GM19099 (cell line): ENCODE results near the gene ABHD17C.

Source experiments
- POLR2A ChIP-seq: IDR thresholded peaks from 3 replicates; pipeline ENCODE4 v1.6.1; 2011; ENCODE audit warnings: low read depth; ENCODE audit not compliant: insufficient read length; ENCODE audit errors: extremely low read depth

The ABHD17C gene

DNA sequence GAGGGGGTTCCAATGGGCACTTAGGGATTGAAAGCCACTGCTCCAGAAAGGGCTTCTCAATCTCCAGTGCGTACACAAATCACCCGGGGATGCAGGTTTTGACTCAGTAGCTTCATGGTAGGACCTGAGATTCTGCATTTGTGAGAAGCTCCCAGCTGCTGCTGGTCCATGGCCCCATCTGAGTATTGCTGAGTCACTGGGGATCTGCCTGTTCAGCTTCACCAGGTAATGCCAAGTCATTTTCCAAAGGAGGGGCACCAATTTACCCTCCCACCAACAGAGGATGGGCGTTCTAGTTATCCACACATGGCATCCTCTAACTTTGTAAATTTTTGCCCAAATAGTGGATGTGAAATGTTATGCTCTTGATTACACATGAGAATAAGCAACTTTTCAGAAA, 71.2 kb downstream of the ABHD17C start:
- no peak for TF ChIP-seq POLR2A

DNA sequence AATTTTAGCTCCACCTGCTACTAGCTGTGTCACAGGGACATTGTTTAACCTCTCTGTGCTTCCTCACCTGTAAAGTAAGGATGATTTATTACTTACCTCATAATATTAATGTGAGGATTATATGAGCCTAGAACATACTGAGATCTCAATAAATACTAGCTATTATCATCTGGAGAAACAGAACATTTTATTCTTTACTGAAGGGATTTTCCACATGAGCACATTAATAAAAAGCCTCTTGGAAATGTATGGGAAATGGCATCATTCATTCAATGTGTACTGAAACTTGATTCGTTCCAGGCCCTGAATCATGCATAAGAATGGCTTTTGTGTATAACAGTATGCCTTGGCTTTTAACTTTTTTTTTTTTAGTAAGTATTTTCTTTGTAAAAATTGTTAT, 73.0 kb downstream of the ABHD17C start:
- TF ChIP-seq POLR2A: no peak

DNA sequence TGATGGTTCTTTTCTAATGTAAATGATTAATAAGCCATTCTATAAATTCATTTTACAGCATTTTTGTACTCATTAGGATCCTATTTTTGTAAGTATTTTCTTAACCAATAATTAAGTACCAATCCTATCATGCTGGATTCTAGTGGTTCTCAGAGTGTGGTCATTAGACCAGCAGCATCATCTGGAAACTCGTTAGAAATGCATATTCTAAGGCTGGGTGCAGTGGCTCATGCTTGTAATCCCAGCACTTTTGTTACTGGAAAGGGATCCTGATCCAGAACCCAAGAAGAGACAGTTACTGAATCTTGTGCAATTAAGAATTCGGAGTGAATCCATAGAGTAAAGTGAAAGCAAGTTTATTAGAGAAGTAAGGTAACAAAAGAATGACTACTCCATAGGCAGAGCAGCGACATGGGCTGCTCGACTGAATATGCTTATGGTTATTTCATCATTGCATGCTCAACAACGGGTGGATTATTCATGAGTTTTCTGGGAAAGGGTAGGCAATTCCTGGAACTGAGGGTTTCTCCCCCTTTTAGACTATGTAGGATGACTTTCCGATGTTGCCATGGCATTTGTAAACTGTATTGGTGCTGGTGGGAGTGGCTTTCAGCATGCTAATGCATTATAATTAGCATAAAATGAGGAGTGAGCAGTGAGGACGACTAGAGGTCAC, 74.2 kb downstream of the ABHD17C start:
- no peak for TF ChIP-seq POLR2A

DNA sequence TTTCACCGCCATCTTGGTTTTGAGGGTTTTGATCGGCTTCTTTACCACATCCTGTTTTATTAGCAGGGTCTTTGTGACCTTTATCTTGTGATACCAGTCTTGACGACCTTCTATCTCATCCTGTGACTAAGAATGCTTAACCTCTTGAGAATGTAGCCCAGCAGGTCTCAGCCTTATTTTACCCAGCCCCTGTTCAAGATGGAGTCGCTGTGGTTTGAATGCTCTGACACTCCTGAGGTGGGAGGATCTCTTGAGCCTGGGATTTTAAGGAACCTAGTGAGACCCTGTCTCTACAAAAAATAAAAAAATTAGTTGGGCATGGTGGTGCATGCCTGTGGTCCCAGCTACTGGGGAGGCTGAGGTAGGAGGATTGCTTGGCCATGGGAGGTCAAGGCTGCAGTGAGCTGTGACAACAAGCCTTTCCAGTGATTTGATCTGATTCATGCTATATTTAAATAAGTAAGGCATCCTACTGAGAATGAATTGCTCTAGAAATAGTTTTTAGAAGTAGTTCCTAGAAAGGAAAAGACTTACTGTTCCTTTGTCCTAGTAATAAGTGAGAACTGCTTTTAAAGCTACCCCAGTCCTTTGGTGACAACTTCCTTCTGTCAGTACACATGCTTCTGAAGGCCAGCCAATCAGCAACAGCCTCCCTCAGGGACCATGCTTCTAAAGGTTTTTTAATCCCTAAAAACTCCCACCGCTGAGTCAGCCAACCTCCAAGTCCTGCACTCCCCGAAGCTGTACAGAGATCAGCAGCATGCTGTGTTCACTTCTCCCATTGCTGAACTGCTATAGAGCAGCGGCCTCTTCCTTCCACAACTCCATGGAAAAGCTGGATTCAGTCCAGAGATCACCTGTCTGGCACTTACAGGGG, 75.0 kb downstream of the ABHD17C start:
- TF ChIP-seq POLR2A: no peak

DNA sequence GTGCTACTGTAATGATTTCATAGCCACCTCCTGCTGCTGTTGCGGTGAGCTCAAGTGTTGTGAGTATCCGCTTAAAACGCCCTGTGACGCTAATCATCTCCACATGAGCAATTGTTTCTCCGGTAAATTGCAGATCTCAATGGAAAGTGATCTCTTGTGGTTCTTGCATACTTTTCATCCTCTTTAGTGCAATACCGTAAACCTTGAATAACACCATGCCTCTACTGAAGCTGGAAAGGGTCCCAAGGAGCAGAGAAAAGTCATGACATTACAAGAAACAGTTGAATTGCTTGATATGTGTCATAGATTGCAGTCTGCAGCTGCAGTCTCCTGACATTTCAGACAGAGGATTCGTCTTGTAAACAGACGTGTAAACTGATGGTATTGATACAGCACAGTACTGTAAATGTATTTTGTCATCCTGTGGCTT, 78.0 kb downstream of the ABHD17C start:
- no peak for TF ChIP-seq POLR2A

DNA sequence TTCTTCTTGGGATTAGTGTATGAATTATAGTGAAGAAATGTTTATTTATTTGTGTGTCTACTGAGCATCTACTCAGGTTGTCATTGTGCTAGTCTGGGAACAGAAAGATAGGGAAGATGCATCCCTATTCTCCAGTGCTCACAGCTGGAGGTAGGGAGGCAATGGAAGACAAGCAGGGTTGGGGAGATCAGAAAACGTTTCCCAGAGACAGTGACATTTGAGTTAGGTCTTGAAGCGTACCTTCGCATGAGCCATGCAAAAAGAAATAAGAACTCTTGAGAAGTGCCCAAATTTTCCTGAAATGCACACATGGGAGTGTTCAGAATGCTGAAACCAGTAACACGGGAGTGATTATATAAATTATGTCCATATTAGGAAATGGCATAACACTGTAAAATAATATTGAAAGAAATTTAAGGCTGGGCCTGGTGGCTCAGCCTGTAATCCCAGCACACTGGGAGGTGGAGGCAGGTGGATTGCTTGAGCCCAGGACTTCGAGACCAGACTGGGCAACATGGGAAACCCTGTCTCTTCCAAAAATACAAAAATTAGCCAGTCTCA, 78.8 kb downstream of the ABHD17C start:
- no peak for TF ChIP-seq POLR2A

DNA sequence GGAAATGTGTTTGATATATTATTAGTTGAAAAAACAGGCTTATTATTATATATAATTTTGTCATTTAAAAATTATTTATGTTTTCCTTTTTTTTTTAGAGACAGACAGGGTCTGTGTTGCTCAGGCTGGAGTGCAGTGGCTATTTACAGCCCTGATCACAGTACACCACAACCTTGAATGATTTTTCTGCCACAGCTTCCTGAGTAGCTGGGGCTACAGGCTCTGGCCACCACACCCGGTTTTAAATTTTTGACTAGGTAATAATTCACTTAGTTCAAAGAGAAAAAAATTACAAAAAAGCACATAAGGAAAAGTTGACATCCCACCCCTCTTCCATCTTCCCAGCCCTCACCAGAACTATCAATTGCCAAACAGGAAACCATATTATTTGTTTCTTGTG, 79.4 kb downstream of the ABHD17C start:
- no peak for TF ChIP-seq POLR2A

DNA sequence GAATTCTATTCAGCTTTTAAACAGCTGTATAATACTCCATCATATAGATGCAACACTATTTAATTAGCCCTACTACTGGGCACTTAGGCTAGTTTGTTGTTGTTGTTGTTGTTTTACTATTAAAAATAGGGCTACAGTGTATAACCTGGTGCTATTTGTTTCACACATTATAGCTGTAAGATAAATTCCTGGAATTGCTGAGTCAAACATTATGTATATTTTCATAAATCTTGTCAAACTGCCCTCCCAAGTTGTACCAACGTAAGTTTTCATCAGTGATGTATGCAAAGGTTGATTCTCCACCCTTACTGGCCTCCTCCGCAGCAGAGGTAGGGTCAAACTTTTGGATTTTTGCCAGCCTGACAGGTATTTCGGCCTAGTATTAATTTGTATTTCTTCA, 80.2 kb downstream of the ABHD17C start:
- TF ChIP-seq POLR2A: no peak

DNA sequence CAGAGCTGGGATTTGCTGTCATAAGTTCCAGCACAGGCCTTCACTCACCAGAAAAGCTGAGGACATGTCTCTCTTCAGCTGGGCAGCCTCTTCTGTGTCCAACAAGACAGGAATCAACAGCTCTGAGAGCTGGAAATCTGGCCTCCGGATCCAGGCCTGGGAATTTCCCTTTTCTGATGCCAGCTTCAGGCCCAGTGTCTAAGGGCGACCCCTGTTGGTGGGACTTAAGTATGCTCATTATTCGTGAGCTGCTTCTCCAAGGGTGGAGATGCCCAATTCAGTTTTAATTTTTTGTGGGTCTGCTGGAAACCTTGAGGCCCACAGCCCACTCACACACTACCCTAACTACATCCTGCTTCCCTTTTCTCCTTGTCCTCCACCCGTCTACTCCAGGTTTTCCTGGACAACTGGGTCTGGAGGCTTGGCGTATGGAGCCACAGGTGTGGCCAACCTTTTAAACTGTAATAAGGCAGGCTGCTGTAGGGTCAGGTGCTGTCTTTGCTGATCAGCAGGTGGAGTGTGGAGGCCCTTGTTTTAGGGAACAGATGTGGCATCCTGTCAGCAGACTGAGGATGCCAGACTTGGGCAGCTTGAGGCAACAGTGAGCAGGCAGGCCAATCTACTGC, 81.4 kb downstream of the ABHD17C start:
- no peak for TF ChIP-seq POLR2A

DNA sequence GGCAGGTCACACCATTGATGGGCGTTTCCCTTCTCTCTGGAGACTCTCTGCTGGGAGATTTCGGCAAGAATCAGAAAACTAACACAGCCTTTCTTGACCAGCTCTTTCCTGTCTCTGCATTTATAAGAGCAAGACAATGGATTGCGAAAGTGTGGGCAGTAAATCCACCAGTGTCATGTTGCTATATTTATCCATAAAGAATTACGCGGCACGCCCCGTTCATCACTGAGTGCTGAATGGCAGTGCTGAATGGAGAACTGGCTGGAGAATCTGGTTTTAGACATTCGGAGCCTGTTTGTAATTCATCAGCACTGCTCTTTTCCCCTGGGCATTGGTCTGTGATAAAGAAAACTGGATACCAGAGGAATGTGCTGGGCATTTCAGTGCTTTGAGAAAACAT, 82.0 kb downstream of the ABHD17C start:
- no peak for TF ChIP-seq POLR2A

DNA sequence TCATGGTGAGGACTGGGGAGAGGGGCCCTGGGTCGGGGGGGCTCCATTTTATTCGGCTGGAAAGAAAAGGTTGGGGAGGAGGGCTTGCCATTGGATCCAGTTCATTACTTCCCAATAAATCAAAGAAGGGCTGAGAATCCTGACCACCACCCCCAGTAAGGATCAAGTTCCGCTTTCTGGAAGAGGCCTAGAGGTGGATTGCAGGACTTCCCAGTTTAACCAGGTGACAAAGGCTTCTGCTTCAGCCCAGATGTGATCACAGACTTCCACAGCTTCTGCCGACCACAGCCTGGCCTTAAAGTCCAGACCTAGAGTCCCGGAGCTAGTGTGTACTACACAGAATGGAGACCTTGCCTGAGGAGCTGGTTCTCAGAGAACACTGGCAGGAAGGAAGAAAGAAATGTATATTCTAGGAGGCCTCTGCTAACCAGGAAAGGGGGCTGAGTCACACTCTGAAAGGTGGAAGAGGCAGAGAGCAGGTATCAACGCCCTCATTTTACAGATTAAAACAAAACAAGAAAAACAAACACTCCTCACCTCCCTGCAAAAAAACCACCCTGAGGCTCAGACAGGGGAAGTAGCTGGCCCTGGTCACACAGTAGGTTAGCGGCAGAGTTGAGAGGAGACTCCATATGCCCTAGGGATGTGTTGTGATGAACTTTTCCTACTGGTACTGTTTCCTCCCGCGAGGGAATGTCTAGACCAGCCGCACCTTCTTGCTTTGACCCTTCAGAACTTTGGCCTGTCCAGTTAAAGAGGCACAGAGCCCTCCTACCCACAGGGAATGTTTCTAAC, 82.9 kb downstream of the ABHD17C start:
- no peak for TF ChIP-seq POLR2A

DNA sequence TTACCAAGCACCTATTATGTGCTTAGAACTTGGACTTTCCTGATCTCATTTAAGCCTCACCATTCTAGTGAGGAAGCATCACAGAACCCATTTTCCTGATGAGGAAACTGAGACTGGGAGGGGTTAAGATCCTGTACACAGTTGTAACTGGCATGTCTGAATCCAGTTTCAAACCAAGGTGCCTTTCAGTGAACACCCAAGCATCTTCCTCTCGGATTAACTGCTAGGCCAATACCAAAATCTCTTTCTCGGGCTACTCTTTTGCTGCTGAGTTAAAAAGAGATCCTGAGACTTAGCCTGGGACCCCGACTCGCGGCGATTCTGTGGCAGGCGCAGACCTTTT, 83.5 kb downstream of the ABHD17C start:
- TF ChIP-seq POLR2A: no peak

DNA sequence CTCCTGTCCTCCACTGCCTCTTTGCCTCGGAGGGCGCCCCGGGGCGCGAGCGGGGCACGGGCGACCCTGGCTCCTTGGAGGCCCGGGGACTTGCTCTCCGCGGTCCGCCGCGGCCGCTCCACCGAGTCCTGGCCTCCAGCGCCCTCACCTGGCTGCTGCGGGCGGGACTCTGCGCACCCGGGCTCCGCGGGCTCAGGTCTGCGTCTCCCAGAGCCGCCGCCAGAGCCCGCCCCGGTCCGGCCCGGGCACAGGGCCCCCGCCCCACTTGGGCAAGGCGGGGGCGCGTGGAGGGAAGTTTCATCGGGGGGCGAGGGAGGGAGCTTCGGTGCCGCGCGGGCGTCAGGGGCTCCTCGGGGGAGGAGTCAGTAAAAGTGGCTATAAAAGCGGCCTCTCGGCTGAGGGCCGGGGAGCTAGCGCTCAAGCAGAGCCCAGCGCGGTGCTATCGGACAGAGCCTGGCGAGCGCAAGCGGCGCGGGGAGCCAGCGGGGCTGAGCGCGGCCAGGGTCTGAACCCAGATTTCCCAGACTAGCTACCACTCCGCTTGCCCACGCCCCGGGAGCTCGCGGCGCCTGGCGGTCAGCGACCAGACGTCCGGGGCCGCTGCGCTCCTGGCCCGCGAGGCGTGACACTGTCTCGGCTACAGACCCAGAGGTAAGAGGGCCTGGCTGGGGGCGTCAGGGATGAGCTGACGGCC, 84.0 kb downstream of the ABHD17C start, which contains the start of gene CEMIP:
Gene CEMIP, plus strand, starts transcription at position 407 of the 694 bp plus-strand sequence. CDS start 94,510 bp downstream, outside the sequence.
- TF ChIP-seq POLR2A: no peak

DNA sequence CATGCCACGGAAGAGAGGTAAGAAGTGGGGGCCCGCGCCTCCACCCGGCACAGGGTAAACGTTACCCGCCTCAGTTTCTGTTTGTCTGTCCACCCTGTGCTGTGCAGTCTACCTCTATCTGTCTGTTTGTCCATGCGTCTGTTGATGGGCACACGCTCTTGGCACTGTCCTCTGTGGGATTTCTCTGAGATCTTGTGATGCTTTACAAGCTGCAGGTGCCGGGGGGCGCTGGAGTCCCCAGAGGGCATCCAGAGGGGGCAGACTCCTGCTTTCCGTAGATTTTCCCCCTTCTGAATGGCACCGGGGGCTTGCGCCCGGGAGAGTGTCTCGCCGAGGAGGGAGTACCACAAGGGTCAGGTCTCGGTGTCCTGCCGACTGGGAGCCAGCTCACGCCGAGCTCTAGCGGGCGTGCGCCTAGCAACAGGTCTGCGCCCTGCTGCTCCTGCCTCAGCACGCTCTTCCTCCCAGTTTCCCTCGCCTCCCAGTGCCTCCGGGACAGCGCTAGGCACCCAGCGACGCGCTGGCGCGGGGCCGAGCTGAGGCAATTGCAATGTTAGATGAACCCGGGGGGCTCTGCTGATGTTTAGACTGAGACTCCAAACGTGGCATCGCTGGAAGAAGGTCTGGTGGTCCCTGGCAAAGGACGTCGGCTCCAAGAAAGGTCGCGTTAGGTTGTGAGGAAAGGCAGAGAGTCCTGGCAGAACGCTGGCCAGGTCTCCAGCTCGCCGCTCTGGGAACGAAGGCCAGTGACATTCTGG, 84.7 kb downstream of the ABHD17C start:
- TF ChIP-seq POLR2A: no peak
